Psoas muscle (tissue), 8 donors: ENCODE measurements around the gene TAX1BP1. TPM values are rescaled to one million over a fixed set of nuclear protein-coding genes. Genes with fewer than 3 reads are reported as not detected.
A peak's percentile ranks its signal among the peaks of the same experiment; 100 is the strongest.

Experiments used
- ATAC-seq, 4 donors: fragments of 200-7000 bp; cut with Tn5 transposase; one replicate each; pipeline ENCODE4 v1.9.1; 2020; ENCODE audit warnings: moderate library complexity in 3 of 4, mild to moderate bottlenecking in 2 of 4
- DNase-seq, 2 donors: peaks; one replicate each; pipeline ENCODE4 v3.0.0-alpha.2; 2020
- H3K27ac ChIP-seq: fragments of 200-600 bp; one replicate; pipeline ENCODE4 v1.8.0; 2022
- H3K27me3 ChIP-seq, 3 donors: fragments of 200-600 bp in 1 of 3; one replicate each; pipeline versions ENCODE4 v1.6.1 to v1.8.0; 2013 to 2022; ENCODE audit warnings: low read length in 2 of 3, mild to moderate bottlenecking in 2 of 3, moderate library complexity in 1 of 3; ENCODE audit not compliant: insufficient read depth in 3 of 3
- H3K36me3 ChIP-seq, 2 donors: fragments of 200-600 bp in 1 of 2; one replicate each; pipeline versions ENCODE4 v1.6.1 to v1.8.0; 2013 to 2022; ENCODE audit warnings: low read depth in 1 of 2, mild to moderate bottlenecking in 1 of 2, moderate library complexity in 1 of 2; ENCODE audit not compliant: insufficient read depth in 1 of 2
- H3K4me1 ChIP-seq: fragments of 200-600 bp; one replicate; pipeline ENCODE4 v1.8.0; 2022
- H3K4me3 ChIP-seq: fragments of 200-600 bp; one replicate; pipeline ENCODE4 v1.8.0; 2022; ENCODE audit warnings: mild to moderate bottlenecking
- H3K9me3 ChIP-seq: fragments of 200-600 bp; one replicate; pipeline ENCODE4 v1.8.0; 2022
- CTCF ChIP-seq: fragments of 200-600 bp; IDR thresholded peaks from one replicate; pipeline ENCODE4 v1.8.0; 2022; ENCODE audit warnings: antibody characterized with exemption
- WGBS, 3 donors: extraction: QIAGEN DNeasy Blood & Tissue Kit; methylation state at CpG; one replicate each; pipeline versions ENCODE4 v1.1.6 to v1.1.7; 2013; 5-methylcytosine and 5-hydroxymethylcytosine counted together
- intact Hi-C, 2 donors: fragments of 100-400 bp; cut with DNase I; formaldehyde crosslinking; loops; one replicate each; pipeline versions ENCODE4 v1.11.0 to v1.14.2; 2022
- polyA plus RNA-seq, 3 donors: library from polyadenylated mRNA; stranded (reverse); fragments of 200-250 nt; gene quantifications; one replicate each; pipeline ENCODE4 v1.2.3, GENCODE V29; 2013
- total RNA-seq, 4 donors: library from RNA; stranded (reverse); fragmentation: NEBNext Ultra II Directional in 2 of 4; extraction: Animal tissue kit (Norgen Biotek cat#: 25700) in 2 of 4; gene quantifications; one replicate each; pipeline versions ENCODE4 v1.2.1 to v1.2.4, GENCODE V29; 2021 to 2023
- donor health status: healthy with polysubstance abuse.
- donor health status: DM: no; HTN: no; CAD: no; lungs with moderate emphysema.
- donor health status: Bipolar disorder and iron deficiency.
- donor health status: healthy.
- donor health status: DM: yes; HTN: yes; CAD: no.
- donor health status: DM: no; HTN: no; CAD: no.
- donor health status: DM: no; HTN: no; CAD: no.
- donor health status: DM: yes; HTN: yes; CAD: no.

TAX1BP1 gene
- total and polyA plus RNA-seq, 7 donors, result 65.9 to 171 (median 123) TPM

- Histone ChIP-seq H3K4me1 (peaks cover 4% of the 10 kb centered on the region), H3K36me3 (peaks cover 0 to 68% of the 10 kb centered on the region in 2 donors), H3K4me3 (no peak overlapping the region), H3K27ac (no peak overlapping the region), H3K9me3 (no peaks in the 10 kb centered on the region), H3K27me3 (no peaks in the 10 kb centered on the region)
- intact Hi-C loops, result no loop called here
- ATAC-seq, result no peak
- WGBS, 3 donors, result 95 to 98% (median 97%) methylated on average over 2 of the region's 2 CpGs
- no peak for TF ChIP-seq CTCF
- DNase-seq, result no peak
Measured at GRCh38 chr7:27799212-27799611, 59.2 kb downstream of the TAX1BP1 start.

GRCh38 chr7:27802999-27803398 lies 63.0 kb downstream of the TAX1BP1 start:
- DNase-seq (no peak), ATAC-seq (peak in 1 of 4 donors; percentile 37)
- Histone ChIP-seq H3K27me3 (no peaks in the 10 kb centered on the region), H3K27ac (no peak overlapping the region), H3K4me3 (no peak overlapping the region), H3K36me3 (peaks cover 0 to 30% of the 10 kb centered on the region in 2 donors), H3K9me3 (no peaks in the 10 kb centered on the region), H3K4me1 (peaks cover 16% of the 10 kb centered on the region)
- no peak for TF ChIP-seq CTCF
- 86 to 94% (median 94%) methylated on average over 2 of the region's 2 CpGs for WGBS, 3 donors
- intact Hi-C loops, result no loop called here

GRCh38 chr7:27804139-27804538 lies 64.2 kb downstream of the TAX1BP1 start:
- H3K4me1 ChIP-seq, result peaks cover 27% of the 10 kb centered on the region
- no peak overlapping the region for H3K27ac ChIP-seq
- H3K4me3 ChIP-seq, result no peak overlapping the region
- peaks cover 0 to 19% of the 10 kb centered on the region in 2 donors for H3K36me3 ChIP-seq
- WGBS, 3 donors, result 71 to 88% (median 80%) methylated on average over 3 of the region's 3 CpGs
- H3K9me3 ChIP-seq, result no peaks in the 10 kb centered on the region
- ATAC-seq, result peak in 2 of 4 donors; percentile 16 to 32
- no peak for DNase-seq
- TF ChIP-seq CTCF, result no peak
- H3K27me3 ChIP-seq, result no peaks in the 10 kb centered on the region
- intact Hi-C loops, result no loop called here

GRCh38 chr7:27808626-27809025 lies 68.7 kb downstream of the TAX1BP1 start:
- H3K9me3 ChIP-seq, result no peaks in the 10 kb centered on the region
- peaks cover 30% of the 10 kb centered on the region for H3K4me1 ChIP-seq
- no peak overlapping the region for H3K4me3 ChIP-seq
- no peak for TF ChIP-seq CTCF
- H3K36me3 ChIP-seq, result peaks cover 0 to 7% of the 10 kb centered on the region in 2 donors
- intact Hi-C loops, result no loop called here
- 53 to 82% (median 70%) methylated on average over 2 of the region's 2 CpGs for WGBS, 3 donors
- H3K27ac ChIP-seq, result peak overlapping the region; percentile 5
- ATAC-seq (peak; percentile 69 to 90 (median 84)), DNase-seq (no peak)
- no peaks in the 10 kb centered on the region for H3K27me3 ChIP-seq

GRCh38 chr7:27810186-27810585 lies 70.2 kb downstream of the TAX1BP1 start:
- intact Hi-C loops, result no loop called here

More at GRCh38 chr7:27810186-27810585, 70.2 kb downstream of the TAX1BP1 start:
- H3K36me3 ChIP-seq, result peaks cover 0 to 7% of the 10 kb centered on the region in 2 donors
- TF ChIP-seq CTCF, result no peak
- no peak overlapping the region for H3K4me3 ChIP-seq
- H3K27me3 ChIP-seq, result no peaks in the 10 kb centered on the region
- DNase-seq (no peak), ATAC-seq (no peak)
- peaks cover 39% of the 10 kb centered on the region for H3K4me1 ChIP-seq
- 83 to 97% (median 84%) methylated on average over 4 of the region's 4 CpGs for WGBS, 3 donors
- H3K9me3 ChIP-seq, result no peaks in the 10 kb centered on the region
- no peak overlapping the region for H3K27ac ChIP-seq
